HG03097 (cell line): ENCODE measurements around the gene ADAP1.

ENCODE experiments used
- ATAC-seq: cut with Tn5 transposase; IDR thresholded peaks from one replicate; pipeline ENCODE4 v1.9.1; 2021; ENCODE audit not compliant: unreplicated experiment, low FRiP score

ADAP1 gene

DNA sequence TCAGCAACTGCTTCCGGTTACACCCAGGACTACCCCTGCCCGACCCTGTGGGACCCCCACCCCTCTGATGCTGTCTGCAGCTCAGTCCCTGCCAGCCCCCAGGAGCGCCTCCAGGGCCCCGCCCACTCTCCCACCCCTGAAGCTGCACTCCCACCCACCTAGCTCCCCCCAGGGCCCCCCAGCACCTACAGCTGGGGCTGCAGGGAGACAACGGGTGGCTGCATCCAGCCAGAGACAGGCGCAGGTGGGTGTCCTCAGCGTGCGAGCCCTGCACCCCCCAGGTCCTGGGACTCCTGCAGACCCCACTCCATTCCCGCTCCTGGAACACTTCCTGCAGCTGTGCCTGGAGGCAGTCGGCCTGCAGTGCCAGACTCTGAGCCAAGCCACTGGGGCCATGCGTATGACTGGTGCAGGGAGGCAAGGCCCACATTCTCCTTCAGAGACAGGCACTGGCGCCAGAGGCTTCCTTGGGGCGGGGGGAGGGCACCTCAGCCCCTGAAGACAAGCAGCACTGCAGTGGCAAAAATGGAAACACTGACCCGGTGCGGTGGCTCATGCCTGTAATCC lies 34.6 kb upstream of the ADAP1 start:
- ATAC-seq = no peak

DNA sequence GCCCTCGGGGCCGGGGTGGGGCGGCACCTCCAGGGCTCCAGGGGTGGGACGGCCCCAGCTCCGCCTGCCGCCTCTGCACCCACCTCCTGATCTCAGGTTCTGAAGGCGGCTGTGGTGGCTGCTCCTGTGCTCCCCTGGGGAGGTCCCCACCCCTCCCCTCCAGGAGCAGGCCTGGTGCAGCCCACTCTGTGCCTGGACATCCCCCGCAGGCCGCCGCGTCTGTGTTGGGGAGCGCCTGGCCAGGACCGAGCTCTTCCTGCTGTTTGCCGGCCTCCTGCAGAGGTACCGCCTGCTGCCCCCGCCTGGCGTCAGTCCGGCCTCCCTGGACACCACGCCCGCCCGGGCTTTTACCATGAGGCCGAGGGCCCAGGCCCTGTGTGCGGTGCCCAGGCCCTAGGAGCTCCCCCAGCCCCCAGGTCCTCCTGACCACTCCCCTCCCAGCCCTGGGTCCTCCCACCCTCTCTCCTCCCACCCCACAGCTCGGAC lies 34.0 kb upstream of the ADAP1 start:
- no peak for ATAC-seq

DNA sequence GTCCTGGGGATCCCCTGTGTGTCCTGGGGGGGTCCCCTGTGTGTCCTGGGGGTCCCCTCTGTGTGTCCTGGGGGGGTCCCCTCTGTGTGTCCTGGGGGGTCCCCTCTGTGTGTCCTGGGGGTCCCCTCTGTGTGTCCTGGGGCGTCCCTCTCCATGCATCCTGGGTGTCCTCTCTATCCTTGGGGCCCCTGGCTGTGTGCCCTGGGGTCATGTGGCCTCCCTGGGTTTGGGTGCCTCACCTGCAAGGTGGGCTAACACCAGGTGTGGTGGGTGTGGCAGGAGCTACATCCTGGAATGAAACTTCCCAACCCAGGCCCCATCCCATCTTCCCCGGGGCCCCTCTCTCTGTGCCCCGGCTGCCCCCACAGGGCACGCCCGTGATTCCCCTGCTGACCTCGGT lies 33.4 kb upstream of the ADAP1 start:
- no peak for ATAC-seq

DNA sequence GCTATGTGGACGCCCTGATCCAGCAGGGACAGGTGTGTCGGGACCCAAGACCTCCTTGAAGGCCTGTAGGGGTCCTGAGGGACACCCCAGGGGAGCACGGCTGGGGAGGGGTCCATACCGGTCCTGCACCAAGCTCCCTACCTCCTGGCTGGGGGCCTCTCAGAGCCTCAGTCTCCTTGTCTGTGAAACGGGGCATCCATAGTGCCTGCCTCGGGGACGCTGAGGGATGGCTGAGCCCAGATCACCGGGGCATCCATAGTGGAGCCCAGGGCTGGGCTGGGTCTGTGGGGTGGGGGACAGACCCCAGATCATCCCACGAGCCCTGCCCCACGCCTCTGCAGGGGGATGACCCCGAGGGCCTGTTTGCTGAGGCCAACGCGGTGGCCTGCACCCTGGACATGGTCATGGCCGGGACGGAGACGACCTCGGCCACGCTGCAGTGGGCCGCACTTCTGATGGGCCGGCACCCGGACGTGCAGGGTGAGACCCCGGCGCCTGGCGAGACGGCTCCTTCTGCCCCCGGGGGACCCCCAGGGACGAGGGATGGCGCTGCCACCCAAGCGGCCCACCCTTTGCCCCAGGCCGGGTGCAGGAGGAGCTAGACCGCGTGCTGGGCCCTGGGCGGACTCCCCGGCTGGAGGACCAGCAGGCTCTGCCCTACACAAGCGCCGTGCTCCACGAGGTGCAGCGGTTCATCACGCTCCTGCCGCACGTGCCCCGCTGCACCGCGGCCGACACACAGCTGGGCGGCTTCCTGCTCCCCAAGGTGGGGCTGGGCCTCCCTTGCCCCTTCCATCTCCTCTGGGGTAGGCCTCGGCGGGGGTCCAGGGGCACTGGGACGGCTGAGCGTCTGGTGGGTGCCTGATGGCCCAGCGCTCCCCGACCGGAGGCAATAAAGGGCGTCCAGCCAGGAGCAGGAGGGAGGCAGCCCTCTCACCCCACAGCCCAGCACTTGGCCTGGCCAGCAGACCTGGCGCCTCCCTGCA lies 32.6 kb upstream of the ADAP1 start:
- ATAC-seq = no peak

DNA sequence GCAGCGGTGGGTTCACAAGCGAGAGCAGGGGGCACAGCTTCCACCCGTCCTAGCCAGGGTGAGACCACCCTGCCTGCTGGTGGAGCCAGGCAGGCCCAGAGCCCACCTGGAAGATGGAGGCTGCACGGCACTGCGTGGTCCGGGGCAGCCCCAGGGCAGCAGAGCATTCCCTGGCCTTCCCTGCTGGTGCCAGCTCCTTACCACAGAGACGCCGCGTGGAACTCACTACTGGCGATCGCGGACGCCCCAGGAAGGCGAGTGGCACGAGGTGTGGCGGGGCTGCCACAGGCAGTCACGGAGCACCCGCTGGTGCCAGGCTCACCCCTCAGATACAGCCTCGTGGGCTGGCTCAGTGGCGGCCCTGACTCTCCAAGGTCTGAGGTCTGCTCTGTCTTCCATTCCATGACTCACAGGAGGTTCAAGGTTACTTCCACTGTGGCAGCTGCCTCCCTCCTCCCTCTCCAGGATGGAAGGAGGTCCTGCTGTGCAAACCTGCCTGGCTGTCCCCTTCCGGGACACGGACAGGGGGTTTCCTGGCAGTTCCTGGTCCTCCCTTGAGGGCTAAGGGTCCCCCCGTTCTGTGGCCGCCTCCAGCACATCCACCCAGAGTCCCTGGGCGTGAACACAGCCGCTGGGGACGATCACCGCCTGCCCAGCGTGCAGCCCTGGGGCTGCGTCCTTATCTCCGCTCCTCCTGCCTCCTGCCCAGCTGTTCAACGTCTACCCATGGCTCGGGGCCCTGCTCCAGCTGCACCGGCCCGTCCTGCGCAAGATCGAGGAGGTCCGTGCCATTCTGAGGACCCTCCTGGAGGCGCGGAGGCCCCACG lies 31.6 kb upstream of the ADAP1 start:
- no peak for ATAC-seq

DNA sequence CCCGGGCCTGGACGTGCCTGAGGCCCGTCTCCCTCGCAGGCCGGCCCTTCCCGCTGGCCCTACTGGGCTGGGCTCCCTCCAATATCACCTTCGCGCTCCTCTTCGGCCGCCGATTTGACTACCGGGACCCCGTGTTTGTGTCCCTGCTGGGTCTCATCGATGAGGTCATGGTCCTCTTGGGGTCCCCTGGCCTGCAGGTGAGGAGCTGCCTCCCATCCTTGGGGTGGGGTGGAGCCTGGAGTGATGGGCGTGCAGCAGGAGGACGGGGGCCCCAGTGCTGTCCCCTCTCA lies 30.6 kb upstream of the ADAP1 start:
- ATAC-seq = no peak

DNA sequence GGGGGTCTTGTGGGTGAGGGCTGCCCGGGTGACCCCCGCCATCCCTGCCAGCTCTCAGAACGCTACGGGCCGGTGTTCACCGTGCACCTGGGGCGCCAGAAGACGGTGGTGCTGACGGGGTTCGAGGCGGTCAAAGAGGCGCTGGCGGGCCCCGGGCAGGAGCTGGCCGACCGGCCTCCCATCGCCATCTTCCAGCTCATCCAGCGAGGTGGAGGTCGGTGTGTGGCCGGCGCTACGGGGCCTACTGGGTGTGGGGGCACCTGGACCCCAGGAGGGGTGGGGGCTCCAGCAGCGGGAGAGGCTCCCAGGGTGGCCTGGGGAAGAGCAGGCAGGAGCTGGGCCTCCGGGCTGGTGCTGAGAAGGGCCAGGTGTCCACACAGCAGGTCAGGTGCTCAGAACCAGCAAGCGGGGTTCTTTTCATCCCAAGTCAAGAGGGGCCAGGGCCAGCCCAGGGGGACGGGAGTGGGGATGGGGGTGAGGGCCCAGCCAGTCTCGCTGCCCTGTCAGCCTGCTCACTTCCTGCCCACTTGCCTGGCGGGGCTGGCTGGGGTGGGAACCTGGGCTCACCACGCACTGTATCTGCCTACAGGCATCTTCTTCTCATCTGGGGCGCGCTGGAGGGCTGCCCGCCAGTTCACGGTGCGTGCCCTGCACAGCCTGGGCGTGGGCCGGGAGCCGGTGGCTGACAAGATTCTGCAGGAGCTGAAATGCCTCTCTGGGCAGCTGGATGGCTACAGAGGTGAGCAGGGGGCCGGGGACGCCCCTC lies 30.1 kb upstream of the ADAP1 start:
- ATAC-seq = no peak

DNA sequence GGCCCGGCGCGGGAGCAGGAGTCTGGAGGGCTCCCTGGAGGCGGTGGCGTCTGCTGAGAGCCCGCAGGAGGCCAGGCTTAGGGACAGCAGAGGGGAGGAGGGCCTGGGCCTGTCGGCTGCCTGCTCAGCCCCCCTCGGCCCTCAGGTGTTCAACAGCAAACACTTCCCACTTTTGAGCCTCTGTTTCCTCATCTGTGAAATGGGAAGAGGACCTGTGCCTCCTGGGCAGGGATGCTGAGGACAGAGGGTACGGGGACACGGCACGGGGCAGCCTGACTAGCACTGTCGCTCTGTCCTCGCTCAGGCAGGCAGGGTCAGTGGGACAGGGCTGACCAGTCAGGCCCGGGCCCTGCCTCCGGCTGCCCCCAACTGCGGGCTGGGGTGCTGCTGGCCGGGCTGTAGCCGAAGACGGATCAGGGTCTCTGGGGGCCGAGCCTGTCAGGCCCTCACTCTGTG lies 29.2 kb upstream of the ADAP1 start:
- ATAC-seq = no peak

DNA sequence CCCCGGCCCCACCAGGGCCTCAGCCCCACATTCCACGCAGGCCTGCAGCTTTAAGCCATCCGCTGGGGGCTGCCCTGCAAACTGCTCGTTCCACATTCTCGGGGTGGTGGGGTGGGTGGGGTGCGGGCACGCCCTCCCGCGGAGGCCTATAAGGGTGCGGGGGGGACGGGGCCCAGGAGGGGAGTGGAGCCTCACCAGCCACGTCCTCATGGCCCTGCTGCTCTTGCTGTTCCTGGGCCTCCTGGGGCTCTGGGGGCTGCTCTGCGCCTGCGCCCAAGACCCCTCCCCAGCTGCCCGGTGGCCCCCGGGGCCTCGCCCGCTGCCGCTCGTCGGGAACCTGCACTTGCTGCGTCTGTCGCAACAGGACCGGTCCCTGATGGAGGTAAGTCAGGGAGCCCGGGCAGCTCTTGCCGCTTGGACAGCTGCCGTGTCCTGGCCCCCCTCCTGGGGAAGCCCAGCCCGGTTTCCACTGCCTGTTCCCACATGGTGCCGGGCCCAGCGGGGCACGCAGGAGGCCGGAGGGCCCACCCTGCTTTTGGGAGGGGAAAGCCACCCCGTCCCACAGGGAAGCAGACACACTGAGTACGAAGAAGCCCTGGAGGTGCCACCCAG lies 28.6 kb upstream of the ADAP1 start, which contains the start of gene CYP2W1:
Gene CYP2W1, plus strand, starts transcription at position 178 of the 612 bp plus-strand sequence. Its CDS starts 31 bp downstream, at position 209.
- no peak for ATAC-seq

DNA sequence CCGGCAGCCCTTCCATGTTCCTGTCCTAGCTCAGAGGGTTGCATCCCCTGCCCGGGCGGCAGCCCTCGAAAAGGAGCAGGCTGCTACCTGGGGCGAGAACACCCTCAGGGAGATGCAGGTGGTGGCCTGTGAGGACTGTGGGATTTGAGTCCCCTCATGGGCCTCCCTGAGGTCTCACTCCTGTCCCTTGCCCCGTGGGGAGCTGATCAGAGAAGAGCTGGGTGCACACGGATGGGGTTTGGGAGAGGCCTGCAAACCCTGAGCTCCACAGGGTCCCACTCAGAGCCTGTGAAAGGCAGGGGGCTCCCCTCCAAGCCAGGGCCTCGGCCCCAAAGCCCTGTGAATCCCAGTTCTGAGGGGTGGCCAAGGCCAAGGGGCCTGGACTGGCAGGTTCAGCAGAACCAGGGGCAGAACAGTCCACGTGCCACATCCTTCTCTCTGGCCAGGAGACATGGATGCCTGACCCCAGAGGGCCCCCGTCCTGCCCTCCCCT lies 28.1 kb upstream of the ADAP1 start:
- ATAC-seq = no peak

DNA sequence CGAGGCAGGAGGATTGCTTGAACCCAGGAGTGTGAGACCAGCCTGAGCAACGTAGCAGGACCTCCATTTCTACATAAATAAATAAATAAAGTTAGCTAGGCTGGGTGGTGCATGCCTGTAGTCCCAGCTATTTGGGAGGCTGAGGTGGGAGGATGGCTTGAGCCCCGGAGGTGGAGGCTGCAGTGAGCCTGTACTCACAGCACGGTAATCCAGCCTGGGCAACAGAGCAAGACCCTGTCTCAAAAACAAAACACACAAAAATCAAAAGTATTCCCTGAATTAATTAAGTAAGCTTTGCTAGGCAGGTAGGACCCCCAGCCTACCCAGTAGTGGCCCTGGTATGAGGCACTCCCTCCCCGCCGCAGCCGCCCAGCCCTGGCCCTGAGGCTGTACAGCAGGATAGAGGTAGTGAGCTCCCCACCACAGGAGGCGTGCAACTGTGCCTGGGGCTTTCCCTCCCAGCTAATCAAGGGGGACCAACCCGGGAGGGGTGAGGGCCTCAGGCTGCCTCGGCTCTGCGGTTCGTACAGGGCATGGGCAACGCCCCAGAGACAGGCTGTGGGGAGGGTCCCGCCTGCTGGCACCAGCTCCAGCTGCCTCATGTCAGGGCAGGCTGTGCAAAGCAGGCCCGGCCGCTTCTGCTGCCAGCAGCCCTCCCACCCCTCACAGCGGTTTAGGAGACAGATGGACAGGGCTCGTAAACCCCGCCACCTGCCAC lies 27.5 kb upstream of the ADAP1 start:
- ATAC-seq = no peak

DNA sequence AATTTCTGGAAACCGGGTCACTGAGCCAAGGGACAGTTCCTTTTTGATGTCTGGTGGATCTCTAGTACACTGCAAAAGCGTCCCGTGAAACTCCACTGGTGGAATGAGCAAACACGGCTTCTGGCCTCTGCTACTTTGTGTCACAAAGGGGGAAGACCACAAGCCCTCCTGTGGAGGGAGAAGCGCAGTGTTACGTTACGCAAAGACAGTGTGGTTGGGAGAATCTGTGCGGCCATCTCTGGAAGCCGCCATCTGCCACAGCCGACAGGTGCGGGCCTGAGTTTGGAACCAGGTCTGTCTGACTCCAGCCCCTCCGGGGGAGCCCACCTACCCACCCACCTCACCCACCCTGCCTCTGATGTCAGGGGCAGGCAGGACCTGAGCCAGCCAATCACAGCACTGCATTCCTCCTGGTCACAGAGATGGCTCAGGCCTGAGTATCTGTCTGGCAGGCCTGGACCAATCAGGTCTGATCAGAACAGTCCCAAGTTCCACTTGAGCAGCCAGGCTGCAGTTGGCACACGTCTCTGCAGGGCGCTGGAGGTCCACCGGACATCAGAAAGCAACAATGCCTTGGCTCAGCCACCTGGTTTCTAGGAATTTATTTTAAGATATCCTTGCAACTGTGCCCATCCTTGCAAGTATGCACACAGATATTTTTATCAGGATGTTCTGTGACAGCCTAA lies 25.5 kb upstream of the ADAP1 start:
- ATAC-seq = no peak

DNA sequence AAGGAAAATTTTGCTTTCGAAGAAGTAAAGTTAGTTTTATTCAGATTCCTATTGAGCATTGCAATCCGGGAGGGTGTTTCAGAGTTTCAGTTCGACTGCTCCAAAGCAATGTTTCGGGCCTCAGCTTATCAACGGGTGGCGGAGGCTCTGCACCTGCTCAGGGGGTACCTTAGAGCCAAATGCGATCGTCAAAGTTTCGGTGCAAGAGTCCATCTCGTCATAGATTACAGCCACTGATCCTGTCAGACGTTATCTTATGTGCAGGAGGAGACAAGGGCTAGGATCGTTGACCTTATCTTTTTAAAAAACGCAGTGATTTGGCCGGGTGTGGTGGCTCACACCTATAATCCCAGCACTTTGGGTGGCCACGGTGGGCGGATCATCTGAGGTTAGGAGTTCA lies 24.7 kb upstream of the ADAP1 start:
- no peak for ATAC-seq

DNA sequence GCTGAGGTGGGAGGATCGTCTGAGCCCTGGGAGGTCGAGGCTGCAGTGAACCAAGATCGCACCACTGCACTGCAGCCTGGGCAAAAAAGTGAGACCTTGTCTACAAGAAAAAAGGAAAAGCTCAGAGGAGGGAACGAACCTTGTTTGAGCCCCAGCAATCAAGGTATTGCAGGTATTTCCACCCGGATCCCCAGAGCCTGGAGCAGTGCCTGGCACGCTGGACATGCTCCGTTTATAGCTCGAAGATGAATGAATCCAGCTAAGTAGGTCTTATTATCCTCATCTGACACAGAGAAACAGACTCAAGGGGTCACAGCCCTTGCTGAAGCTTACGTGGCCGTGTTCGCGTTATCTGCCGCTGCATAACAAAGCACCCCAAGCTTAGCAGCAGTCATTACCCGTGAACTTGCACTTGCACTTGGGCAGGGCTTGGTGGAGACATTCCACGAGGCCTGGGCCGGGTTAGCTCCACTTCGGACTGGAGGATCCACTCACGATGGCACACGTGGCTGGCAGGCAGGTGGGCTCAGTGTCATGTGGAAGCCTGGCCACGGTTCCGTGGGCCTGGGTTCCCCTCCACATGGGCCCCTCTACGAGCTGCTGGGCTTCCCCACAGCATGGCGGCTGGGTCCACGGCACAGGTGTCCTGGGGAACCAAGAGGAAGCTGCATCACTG lies 24.1 kb upstream of the ADAP1 start:
- no peak for ATAC-seq

DNA sequence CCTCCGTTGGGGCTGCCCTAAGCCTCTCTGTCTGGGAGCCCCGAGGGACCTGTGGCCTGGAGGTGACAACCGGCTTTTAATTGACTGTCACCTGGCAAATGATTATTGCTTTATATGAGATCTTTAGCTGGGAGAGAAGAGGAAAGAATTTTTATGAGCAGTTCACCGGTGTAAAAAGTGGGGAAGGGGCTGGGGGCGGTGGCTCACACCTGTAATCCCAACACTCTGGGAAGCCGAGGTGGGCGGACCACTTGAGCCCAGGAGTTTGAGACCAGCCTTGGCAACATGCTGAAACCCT lies 23.5 kb upstream of the ADAP1 start:
- no peak for ATAC-seq

DNA sequence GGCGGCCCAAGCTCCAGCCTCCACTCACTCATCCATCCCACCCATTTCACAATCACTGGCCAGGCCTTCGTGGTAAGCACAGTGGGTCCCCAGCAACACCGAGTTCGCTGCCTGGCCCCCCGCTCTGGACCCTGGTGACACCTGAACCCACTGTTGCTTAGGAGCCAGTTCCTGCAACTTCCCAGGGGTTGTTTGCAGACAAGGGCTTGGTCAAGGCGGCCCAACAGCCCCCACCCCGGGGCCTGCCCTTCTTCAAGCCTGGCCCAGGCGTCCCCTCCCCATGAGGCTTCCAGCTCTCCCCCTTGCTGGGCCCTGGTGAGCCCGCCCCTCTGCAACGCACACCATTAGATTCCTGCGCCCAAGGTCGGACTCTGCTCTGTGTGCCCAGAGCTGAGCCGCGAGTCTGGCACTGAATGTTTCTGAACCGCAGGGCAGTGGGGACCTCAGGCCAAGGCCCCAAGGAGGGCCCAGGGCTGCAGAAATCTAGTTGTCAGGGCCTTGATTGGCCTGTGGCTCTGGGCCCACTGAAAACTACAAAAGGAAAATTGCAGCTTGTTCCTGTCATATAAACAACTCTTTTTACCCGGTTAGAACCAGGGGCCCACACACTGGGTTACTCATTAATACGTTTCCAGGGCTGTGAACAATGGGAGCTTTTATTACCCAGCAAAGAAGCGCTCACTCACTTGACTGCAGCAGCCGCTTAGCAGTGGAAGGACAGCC lies 23.0 kb upstream of the ADAP1 start:
- ATAC-seq = peak; percentile 39

DNA sequence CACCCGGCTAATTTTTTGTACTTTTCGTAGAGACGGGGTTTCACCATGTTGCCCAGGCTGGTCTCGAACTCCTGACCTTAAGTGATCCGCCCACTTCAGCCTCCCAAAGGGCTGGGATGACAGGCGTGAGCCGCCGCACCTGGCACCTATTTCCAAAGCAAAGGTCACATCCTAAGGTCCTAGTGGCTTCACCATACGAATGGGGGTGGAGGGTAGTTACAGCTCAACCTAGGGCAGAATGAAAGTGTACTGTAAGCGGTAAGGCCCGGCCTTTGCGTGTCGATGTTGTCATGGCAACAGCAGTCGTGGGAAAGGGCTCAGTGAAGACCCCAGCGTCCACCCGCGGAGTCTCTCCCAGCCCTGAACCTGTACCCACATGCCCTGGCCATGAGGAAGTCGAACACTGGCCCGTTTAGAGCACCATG lies 22.4 kb upstream of the ADAP1 start:
- no peak for ATAC-seq
